HG02759 (cell line): ENCODE measurements around the gene SCAF1.

Experiments used
- ATAC-seq: cut with Tn5 transposase; IDR thresholded peaks from one replicate; pipeline ENCODE4 v1.9.1; 2021; ENCODE audit warnings: mild to moderate bottlenecking, moderate library complexity; ENCODE audit not compliant: unreplicated experiment

The SCAF1 gene, protein sequence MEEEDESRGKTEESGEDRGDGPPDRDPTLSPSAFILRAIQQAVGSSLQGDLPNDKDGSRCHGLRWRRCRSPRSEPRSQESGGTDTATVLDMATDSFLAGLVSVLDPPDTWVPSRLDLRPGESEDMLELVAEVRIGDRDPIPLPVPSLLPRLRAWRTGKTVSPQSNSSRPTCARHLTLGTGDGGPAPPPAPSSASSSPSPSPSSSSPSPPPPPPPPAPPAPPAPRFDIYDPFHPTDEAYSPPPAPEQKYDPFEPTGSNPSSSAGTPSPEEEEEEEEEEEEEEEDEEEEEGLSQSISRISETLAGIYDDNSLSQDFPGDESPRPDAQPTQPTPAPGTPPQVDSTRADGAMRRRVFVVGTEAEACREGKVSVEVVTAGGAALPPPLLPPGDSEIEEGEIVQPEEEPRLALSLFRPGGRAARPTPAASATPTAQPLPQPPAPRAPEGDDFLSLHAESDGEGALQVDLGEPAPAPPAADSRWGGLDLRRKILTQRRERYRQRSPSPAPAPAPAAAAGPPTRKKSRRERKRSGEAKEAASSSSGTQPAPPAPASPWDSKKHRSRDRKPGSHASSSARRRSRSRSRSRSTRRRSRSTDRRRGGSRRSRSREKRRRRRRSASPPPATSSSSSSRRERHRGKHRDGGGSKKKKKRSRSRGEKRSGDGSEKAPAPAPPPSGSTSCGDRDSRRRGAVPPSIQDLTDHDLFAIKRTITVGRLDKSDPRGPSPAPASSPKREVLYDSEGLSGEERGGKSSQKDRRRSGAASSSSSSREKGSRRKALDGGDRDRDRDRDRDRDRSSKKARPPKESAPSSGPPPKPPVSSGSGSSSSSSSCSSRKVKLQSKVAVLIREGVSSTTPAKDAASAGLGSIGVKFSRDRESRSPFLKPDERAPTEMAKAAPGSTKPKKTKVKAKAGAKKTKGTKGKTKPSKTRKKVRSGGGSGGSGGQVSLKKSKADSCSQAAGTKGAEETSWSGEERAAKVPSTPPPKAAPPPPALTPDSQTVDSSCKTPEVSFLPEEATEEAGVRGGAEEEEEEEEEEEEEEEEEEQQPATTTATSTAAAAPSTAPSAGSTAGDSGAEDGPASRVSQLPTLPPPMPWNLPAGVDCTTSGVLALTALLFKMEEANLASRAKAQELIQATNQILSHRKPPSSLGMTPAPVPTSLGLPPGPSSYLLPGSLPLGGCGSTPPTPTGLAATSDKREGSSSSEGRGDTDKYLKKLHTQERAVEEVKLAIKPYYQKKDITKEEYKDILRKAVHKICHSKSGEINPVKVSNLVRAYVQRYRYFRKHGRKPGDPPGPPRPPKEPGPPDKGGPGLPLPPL

DNA sequence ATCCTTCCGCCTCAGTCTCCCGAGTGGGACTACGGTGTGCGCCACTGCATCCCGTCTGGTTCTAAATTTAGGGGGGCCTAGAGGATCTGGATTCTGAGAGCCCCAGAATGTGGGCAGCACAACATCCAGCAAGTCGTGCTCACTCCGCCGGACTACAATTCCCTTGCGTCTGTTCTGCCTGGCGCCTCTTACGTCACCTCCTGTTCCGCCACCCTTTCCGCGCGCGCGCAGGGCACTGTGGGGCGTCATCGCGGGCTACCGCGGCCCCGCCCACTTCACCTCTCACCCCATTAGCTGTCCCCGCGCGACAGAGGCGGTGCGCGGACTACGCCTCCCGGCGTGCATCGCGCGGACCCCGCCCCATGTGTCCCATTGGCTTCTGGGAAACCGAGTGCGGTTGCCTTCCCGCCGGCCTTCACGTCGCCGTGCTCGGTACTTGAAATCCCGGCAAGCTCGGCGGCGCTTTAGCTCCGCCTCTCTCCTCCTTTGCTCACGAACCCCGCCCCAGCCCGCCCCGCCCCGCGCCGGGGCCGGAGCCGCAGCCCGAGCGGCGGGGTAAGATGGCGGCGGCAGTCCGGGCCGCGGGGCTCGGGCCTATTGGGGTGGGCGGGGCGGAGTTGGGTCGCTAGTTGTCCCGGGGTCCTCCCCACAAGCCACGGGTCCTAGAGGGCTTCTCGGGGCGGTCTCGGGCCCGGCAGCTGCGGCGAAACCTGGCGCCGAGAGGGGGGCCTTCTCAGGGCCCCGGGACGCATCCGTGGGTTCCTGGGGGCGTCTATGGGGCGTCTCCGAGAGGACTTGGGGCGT lies at the start of gene SCAF1:
SCAF1 (plus strand) TSS at position 522 of the 804 bp plus-strand sequence. CDS start 2,818 bp downstream, outside the sequence.
- ATAC-seq = peak; percentile 67

DNA sequence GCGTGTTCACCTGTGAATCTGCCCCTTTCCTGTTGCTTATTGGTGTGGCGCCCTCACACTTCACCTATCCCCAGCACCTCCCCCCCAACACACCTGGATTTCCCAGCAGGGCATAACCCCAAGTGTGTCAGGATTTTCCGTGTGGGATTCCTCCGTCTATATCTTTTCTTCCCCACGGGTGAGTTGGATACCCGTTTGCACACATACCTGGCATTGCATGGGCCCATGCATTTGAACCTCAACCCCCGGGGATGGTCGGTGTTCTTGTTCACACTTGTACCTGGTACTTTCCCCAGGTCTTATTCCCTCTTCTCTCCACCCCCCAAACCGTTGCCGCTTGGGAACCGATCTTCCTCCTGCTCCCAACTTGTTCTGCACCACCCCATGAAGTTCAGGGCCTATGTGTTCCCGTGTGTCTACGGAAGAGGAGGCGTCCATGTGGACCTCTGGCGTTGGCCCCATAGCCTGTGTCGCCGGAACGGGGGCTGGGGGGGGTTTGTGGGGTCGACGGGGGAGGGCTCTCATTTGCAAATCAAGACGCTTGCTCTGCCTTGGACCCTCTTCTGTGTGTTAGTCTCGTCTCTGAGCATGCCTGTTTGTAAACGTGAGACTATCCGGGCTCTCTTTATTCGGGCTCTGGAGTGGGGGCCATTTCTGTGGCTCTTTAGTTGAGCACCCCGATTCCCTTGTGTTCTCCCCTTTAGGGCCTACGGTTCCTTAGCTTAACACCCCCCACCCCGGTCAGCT lies 49.4 kb upstream of the SCAF1 start:
- ATAC-seq = no peak

DNA sequence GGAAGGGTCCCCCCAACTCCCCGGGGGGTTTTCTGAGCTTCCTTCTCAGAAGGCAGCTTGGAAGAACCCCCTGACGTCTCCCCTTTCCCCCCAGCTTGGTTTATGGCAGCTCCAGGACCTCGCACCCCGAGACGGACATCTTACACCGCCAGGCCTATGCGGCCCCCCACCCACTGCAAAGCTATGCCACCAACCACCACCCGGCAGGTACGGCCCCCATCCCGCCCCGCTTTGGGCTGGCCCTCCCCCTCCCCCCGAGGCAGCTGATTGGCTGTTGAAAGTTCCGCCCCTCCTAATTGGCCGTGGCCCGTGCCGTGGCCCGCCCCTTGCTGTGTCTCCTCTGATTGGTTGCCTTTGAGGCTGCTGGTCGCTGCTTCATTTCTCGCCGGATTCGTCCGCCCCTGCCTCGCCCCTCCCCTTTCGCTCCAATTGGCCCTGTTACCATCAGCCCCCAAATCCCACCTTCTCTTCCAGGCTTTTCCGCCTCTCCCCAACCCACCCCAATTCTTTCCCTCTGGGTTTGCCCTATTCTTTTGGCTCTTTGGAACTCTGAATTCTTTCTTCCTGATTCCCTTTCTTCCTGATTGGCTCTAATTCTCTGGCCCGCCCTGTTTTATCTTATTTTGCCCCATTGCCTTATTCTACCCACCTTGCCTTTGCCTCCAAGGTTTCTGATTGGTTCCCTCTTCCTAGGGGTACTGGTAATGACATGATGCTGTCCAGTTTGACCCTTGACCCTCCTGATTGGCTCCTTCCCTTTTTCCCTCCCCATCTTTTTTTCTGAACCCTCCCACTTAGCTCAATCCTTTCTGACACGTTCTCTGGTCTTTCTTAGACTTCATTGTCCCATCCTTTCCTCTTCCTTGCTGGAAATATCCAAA lies 48.5 kb upstream of the SCAF1 start:
- ATAC-seq = peak; percentile 39

DNA sequence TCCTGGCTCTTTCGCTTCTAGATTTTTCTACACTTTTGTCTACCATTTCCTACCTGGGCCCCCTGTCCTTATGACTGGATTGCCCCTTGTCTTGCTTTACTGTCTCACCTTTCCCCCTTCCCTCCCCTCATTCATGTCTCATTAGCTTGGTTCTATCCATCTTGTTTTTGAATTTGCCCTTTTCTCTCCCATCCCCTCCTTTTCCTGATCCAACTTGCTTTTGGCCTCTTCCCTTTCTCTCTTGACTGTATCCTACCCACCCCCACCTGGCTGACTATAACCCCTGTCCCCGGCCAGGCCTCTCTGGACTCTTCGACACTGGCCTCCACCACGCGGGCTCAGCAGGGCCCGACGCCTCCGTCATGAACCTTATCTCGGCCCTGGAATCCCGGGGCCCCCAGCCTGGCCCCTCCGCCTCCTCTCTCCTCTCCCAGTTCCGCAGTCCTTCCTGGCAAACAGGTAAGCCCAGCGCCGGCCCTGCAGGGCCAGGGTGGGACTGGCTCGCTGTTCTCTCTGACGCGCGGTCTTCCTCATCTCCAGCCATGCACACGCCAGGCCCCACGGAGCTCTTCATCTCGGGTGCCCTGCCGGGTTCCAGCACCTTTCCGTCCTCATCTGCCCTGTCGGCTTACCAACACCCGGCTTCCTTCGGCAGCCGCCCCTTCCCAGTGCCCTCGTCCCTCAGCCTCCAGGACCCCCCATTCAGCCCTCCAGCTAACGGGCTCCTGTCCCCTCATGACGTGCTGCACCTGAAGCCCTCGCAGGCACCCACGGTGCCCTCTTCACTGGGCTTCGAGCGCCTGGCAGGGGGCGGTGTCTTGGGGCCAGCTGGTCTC lies 47.6 kb upstream of the SCAF1 start:
- ATAC-seq = no peak

DNA sequence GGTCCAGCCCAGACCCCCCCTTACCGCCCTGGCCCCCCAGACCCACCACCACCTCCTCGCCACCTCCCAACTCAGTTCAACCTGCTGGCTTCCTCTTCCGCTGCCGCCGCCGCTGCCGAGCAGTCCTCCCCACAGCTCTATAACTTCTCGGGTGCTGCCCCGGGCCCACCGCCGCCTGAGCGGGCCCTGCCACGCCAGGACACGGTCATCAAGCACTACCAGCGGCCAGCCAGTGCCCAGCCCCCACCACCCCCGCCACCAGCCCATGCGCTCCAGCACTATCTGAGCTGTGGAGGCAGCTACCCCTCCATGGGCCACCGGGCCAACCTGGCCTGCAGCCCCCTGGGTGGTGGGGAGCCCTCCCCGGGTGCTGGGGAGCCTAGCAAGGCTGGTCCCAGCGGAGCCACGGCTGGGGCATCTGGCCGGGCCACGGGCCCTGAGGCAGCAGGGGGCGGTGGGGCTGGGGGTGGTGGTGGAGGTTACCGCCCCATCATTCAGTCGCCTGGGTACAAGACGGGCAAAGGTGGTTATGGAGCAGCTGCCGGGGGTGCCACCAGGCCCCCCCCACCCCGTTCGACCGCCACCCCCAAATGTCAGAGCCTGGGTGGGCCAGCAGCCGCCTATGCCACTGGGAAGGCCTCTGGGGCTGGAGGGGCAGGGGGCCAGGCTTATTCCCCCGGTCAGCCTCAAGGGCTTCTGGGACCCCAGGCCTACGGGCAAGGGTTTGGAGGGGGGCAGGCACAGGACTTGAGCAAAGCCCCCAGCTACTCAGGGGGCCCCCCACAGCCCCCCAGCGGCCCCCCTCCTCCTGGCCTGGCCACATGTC lies 46.8 kb upstream of the SCAF1 start:
- no peak for ATAC-seq

DNA sequence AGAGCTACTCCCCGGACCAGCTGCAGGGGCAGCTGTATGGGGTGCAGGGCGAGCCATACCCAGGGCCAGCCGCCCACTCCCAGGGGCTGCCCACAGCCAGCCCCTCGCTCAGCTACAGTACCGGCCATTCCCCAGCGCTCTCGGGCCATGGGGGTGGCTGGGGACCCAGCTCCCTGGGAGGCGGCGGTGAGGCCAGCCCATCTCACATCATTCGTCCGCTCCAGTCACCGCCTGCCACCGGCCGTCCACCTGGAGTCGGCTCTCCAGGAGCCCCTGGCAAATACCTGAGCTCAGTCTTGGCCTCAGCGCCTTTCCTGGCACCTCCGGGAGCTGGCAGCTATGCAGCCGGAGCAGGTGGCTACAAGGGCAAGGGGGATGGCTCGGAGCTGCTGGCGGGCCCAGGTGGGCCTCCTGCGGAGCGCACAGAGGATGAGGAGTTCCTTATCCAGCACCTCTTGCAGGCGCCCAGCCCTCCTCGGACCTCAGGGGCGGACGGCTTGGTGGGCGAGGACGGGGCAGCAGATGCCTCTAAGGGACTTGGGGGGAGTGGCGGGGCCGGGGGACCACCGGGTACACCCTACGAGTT lies 46.1 kb upstream of the SCAF1 start:
- no peak for ATAC-seq

DNA sequence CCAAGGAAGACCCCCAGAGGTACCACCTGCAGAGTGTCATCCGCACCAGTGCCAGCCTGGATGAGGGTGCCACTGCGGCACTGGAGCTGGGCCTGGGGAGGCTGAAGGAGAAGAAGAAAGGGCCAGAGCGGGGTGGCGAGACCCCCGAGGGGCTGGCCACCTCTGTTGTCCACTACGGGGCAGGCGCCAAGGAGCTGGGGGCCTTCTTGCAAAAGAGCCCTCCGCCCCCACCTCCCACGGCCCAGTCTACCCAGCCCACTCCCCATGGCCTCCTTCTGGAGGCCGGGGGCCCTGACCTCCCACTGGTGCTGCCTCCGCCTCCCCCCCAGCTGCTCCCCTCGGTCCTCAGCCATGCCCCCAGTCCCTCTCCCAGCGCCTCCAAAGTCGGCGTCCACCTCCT lies 45.6 kb upstream of the SCAF1 start:
- ATAC-seq = no peak

DNA sequence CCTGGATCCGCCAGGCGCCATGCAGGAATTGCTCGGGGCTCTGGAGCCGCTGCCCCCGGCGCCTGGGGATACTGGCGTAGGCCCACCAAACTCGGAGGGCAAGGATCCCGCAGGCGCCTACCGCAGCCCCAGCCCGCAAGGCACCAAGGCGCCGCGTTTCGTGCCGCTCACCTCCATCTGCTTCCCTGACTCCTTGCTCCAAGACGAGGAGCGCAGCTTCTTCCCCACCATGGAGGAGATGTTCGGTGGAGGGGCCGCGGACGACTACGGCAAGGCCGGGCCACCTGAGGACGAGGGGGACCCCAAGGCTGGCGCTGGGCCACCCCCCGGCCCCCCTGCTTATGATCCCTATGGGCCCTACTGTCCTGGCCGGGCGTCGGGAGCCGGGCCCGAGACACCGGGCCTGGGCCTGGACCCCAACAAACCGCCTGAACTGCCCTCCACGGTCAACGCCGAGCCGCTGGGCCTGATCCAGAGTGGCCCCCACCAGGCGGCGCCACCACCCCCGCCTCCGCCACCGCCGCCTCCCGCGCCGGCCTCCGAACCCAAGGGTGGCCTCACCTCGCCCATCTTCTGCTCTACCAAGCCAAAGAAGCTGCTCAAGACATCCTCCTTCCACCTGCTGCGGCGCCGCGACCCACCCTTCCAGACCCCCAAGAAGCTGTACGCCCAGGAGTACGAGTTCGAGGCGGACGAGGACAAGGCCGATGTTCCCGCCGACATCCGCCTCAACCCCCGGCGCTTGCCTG lies 44.9 kb upstream of the SCAF1 start:
- ATAC-seq = no peak

DNA sequence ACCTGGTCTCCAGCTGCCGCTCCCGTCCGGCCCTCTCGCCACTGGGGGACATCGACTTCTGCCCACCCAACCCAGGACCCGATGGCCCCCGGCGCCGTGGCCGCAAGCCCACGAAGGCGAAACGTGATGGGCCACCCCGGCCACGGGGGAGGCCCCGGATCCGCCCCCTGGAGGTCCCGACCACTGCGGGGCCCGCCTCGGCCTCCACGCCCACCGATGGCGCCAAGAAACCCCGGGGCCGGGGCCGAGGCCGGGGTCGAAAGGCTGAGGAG lies 44.4 kb upstream of the SCAF1 start:
- ATAC-seq = no peak

DNA sequence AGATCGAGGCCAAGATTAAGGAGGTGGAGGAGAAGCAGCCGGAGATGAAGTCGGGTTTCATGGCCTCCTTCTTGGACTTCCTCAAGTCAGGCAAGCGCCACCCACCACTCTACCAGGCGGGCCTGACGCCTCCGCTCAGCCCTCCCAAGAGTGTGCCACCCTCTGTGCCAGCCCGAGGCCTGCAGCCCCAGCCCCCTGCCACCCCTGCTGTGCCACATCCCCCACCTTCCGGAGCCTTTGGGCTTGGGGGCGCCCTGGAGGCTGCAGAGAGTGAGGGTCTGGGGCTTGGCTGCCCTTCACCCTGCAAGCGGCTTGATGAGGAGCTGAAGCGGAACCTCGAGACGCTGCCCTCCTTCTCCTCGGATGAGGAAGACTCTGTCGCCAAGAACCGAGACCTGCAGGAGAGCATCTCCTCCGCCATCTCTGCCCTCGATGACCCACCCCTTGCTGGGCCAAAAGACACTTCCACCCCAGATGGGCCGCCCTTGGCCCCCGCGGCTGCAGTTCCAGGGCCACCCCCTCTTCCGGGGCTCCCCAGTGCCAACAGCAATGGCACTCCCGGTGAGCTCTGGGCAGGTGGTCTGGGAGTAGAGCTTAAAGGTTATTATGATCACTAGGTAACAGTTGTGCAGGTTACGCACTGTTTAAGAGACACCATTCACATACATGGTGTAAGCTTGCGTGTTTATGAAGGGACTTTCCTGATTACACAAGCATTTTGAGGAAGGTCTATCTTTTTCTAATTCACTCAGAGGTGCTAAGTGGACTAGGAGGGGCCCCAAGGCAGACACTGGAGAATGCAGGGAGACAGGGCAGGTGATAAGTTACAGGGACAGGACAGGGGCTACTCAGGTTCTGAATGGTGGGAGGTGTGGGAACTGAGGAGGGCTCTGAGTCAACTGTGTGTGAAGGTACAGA lies 42.4 kb upstream of the SCAF1 start:
- ATAC-seq = no peak

DNA sequence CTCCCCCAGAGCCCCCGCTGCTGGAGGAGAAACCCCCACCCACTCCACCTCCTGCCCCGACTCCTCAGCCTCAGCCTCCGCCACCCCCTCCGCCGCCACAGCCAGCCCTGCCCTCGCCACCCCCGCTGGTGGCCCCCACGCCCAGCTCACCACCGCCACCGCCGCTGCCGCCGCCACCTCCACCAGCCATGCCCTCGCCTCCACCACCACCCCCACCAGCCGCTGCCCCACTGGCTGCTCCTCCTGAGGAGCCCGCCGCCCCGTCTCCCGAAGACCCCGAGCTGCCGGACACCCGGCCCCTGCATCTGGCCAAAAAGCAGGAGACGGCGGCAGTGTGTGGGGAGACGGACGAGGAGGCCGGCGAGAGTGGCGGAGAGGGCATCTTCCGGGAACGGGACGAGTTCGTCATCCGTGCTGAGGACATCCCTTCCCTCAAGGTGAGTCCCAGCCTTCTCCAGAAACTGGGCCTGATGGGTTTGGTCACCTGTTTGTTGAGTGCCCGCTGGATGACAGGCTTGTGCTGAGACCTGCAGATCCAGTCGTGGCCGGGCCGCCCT lies 40.4 kb upstream of the SCAF1 start:
- ATAC-seq = no peak

DNA sequence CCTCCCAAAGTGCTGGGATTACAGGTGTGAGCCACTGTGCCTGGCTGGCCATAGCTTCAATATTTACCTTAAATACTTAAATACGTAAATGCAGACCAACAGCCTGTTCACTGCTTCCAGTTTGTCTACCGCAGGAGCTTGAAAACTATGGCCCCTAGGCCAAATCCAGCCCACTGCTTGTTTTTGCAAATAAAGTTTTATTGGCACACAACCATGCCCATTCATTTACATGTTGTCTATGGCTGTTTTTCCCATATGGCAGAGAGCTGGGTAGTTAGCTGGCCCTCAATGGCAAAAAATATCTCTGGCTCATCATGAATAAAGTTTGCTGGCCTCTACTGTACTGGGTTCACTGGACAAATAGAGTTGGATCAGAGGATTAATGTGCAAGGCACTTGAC lies 39.2 kb upstream of the SCAF1 start:
- ATAC-seq = no peak

DNA sequence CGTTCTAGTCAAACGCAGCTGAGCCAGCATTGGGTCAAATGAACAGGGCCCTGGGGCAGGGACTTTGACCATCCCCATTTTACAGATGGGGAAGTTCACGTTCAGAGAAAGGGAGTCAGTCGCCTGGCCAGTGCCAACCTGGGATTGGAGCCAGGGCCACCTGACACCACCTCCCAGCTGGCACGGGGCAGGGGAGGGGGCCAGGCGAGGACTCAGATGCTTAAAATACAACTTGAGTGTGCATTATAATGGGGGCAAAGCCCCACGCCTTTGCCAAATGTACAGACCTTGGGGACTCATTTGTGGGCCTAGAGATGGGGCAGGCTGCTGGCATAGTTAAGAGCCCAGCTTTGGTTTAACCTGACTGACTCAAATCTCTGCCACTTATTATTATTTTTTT lies 36.4 kb upstream of the SCAF1 start:
- no peak for ATAC-seq

DNA sequence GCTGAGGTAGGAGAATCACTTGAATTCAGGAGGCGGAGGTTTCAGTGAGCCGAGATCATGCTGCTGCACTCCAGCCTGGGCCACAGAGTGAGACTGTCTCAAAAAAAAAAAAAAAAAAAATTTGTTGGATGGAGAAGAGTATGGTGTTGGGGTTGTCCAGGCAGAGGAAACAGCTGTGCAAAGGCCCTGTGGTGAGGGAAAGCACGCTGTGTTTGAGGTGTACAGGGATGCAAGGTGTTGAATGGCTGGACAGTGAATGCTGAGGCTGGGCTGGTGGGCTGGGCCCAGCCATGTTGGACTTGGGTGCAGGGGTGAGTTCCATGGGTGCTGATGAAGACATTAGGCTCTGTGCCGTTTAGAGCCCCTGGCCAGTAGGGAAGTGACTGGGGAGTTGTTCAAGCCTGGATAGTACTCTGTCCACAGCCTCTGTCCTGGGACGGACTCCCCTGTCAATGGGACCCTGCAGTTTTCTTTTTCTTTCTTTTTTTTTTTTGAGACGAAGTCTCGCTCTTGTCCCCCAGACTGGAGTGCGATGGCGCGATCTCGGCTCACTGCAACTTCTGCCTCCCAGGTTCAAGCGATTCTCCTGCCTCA lies 32.4 kb upstream of the SCAF1 start:
- no peak for ATAC-seq
